Nephron (organoid): ENCODE data around the gene DNAJC27.

Experiments
- H3K27ac Mint-ChIP-seq, 3 experiments: 2 replicates each; pipeline ENCODE4 v1.8.0; 2020; ENCODE audit warnings: mixed read lengths in 3 of 3, mild to moderate bottlenecking in 2 of 3, moderate library complexity in 1 of 3
- H3K27me3 Mint-ChIP-seq: 2 replicates; pipeline ENCODE4 v1.8.0; 2021; ENCODE audit warnings: low read depth, mild to moderate bottlenecking, moderate library complexity, mixed read lengths
- H3K36me3 Mint-ChIP-seq: 2 replicates; pipeline ENCODE4 v1.8.0; 2020; ENCODE audit warnings: low read depth, mixed read lengths
- H3K4me1 Mint-ChIP-seq: 2 replicates; pipeline ENCODE4 v1.8.0; 2020; ENCODE audit warnings: mixed read lengths
- H3K4me3 Mint-ChIP-seq, 3 experiments: 2 replicates each; pipeline ENCODE4 v1.8.0; 2020; ENCODE audit warnings: mild to moderate bottlenecking in 3 of 3, mixed read lengths in 3 of 3, moderate library complexity in 2 of 3
- H3K9me3 Mint-ChIP-seq: 2 replicates; pipeline ENCODE4 v1.8.0; 2020; ENCODE audit warnings: mixed read lengths
- TF ChIP-seq, protein P1 (sequence below), 3 experiments: fragments of 200-600 bp; sonication (generic); IDR thresholded peaks; one replicate each; pipeline ENCODE4 v1.5.0; 2021; ENCODE audit warnings: antibody characterized with exemption in 3 of 3; ENCODE audit not compliant: unreplicated experiment in 3 of 3

Gene DNAJC27

GRCh38 chr2:24959761-24960160 is 12.0 kb downstream of the DNAJC27 start:
- Mint-ChIP-seq H3K27me3 (no peaks in the 10 kb centered on the region), H3K4me1 (no peaks in the 10 kb centered on the region), H3K4me3 (no peak overlapping the region), H3K27ac (no peak overlapping the region), H3K36me3 (peaks cover 92% of the 10 kb centered on the region), H3K9me3 (peaks cover 21% of the 10 kb centered on the region)
- TF ChIP-seq, protein P1, sequence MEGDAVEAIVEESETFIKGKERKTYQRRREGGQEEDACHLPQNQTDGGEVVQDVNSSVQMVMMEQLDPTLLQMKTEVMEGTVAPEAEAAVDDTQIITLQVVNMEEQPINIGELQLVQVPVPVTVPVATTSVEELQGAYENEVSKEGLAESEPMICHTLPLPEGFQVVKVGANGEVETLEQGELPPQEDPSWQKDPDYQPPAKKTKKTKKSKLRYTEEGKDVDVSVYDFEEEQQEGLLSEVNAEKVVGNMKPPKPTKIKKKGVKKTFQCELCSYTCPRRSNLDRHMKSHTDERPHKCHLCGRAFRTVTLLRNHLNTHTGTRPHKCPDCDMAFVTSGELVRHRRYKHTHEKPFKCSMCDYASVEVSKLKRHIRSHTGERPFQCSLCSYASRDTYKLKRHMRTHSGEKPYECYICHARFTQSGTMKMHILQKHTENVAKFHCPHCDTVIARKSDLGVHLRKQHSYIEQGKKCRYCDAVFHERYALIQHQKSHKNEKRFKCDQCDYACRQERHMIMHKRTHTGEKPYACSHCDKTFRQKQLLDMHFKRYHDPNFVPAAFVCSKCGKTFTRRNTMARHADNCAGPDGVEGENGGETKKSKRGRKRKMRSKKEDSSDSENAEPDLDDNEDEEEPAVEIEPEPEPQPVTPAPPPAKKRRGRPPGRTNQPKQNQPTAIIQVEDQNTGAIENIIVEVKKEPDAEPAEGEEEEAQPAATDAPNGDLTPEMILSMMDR (IDR thresholded peaks at IDR 0.05; ENCODE audit: unreplicated experiment in 3 of 3), result no peak

DNA sequence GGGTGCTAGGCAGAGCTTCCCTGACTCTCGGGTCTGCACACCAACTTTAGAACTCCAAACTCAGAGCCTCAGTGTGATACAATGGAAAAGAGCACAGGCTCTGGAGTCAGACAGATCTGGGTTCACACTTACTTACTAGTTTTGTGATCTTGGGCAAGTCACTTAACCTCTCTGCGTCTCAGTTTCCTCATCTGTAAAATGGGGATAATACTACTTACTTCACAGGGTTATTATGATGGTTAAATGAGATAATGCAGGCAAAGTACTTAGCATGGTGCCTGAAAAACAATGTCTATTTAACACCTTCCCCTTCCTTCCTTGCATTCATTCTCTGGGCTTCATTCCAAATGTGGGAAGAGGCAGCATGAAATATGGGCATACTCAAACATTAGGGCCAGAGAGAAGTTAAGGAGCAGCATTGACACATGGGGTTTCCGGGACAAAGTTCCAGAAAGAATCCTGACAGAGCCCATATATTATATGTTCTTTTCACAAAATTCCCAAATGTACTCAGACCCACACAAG is 13.3 kb downstream of the DNAJC27 start:
- Mint-ChIP-seq H3K4me1 (no peaks in the 10 kb centered on the region), H3K27ac (no peak overlapping the region), H3K27me3 (no peaks in the 10 kb centered on the region), H3K4me3 (no peak overlapping the region), H3K9me3 (peaks cover 30% of the 10 kb centered on the region), H3K36me3 (peaks cover 95% of the 10 kb centered on the region)
- TF ChIP-seq, protein P1 (IDR thresholded peaks at IDR 0.05; ENCODE audit: unreplicated experiment in 3 of 3), result no peak

- Mint-ChIP-seq H3K36me3 (peaks cover 95% of the 10 kb centered on the region), H3K9me3 (peaks cover 30% of the 10 kb centered on the region), H3K4me1 (no peaks in the 10 kb centered on the region), H3K27ac (no peak overlapping the region), H3K4me3 (no peak overlapping the region), H3K27me3 (no peaks in the 10 kb centered on the region)
- TF ChIP-seq, protein P1 (IDR thresholded peaks at IDR 0.05; ENCODE audit: unreplicated experiment in 3 of 3), result no peak
Measured at GRCh38 chr2:24957976-24958375, 13.8 kb downstream of the DNAJC27 start.

DNA sequence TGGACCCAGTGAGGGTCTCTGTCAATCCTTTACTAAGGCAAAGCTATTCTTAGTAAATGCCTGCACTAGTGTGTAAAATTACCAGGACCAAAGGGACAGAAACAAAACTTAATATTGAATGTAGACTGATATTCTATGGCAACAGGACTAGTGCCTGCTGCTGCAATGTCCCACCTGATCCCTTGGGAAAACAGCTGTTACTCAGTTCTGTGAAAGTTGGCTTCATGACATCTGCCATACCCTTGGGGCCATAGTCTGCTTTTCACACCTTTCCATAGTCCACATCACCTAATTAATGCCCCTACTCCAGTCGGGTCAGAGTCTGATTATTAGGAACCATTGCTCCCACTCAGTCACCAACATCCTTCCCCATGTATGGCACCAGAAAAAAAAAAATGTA is 14.5 kb downstream of the DNAJC27 start:
- Mint-ChIP-seq H3K27me3 (no peaks in the 10 kb centered on the region), H3K27ac (no peak overlapping the region), H3K9me3 (peaks cover 30% of the 10 kb centered on the region), H3K4me1 (no peaks in the 10 kb centered on the region), H3K4me3 (no peak overlapping the region), H3K36me3 (peaks cover 96% of the 10 kb centered on the region)
- TF ChIP-seq, protein P1 (IDR thresholded peaks at IDR 0.05; ENCODE audit: unreplicated experiment in 3 of 3), result no peak

- no peaks in the 10 kb centered on the region for H3K27me3 Mint-ChIP-seq
- H3K36me3 Mint-ChIP-seq, result peaks cover 96% of the 10 kb centered on the region
- no peak overlapping the region for H3K27ac Mint-ChIP-seq
- peaks cover 30% of the 10 kb centered on the region for H3K9me3 Mint-ChIP-seq
- no peaks in the 10 kb centered on the region for H3K4me1 Mint-ChIP-seq
- TF ChIP-seq, protein P1 (IDR thresholded peaks at IDR 0.05; ENCODE audit: unreplicated experiment in 3 of 3), result no peak
- no peak overlapping the region for H3K4me3 Mint-ChIP-seq
Measured at GRCh38 chr2:24955921-24956320, 15.8 kb downstream of the DNAJC27 start.

GRCh38 chr2:24955232-24955631 is 16.5 kb downstream of the DNAJC27 start:
- H3K4me3 Mint-ChIP-seq, result no peak overlapping the region
- TF ChIP-seq, protein P1 (IDR thresholded peaks at IDR 0.05; ENCODE audit: unreplicated experiment in 3 of 3), result no peak
- H3K27ac Mint-ChIP-seq, result no peak overlapping the region
- no peaks in the 10 kb centered on the region for H3K4me1 Mint-ChIP-seq
- H3K36me3 Mint-ChIP-seq, result peaks cover 92% of the 10 kb centered on the region
- H3K27me3 Mint-ChIP-seq, result no peaks in the 10 kb centered on the region
- H3K9me3 Mint-ChIP-seq, result peaks cover 30% of the 10 kb centered on the region
